Hepatocyte (in vitro differentiated cells): ENCODE results near the gene EREG. TPM values are rescaled to one million over a fixed set of nuclear protein-coding genes. Genes with fewer than 3 reads are reported as not detected.

ENCODE experiments used
- DNase-seq: peaks from one replicate; pipeline ENCODE4 v3.0.0-alpha.2; 2016; ENCODE audit warnings: low spot score
- H2AFZ ChIP-seq: fragments of 200-600 bp; sonication (generic); 2 replicates; pipeline ENCODE4 v1.6.0; 2016; ENCODE audit warnings: antibody characterized with exemption, mild to moderate bottlenecking
- H3K27ac ChIP-seq: fragments of 200-600 bp; sonication (generic); 2 replicates; pipeline ENCODE4 v1.5.1; 2016; ENCODE audit warnings: mild to moderate bottlenecking
- H3K27me3 ChIP-seq: fragments of 200-600 bp; sonication (generic); 2 replicates; pipeline ENCODE4 v1.6.1; 2016
- H3K36me3 ChIP-seq: fragments of 200-600 bp; sonication (generic); replicated peaks from 2 replicates; pipeline ENCODE4 v1.5.1; 2016; ENCODE audit warnings: low read depth; ENCODE audit not compliant: insufficient read depth
- H3K4me1 ChIP-seq: fragments of 200-600 bp; sonication (generic); 2 replicates; pipeline ENCODE4 v1.5.1; 2016; ENCODE audit warnings: mild to moderate bottlenecking, moderate library complexity; ENCODE audit not compliant: insufficient read depth
- H3K4me2 ChIP-seq: fragments of 200-600 bp; sonication (generic); 2 replicates; pipeline ENCODE4 v1.6.0; 2016
- H3K4me3 ChIP-seq: fragments of 200-600 bp; sonication (generic); 2 replicates; pipeline ENCODE4 v1.5.1; 2016; ENCODE audit warnings: mild to moderate bottlenecking
- H3K79me2 ChIP-seq: fragments of 200-600 bp; sonication (generic); 2 replicates; pipeline ENCODE4 v1.6.0; 2017; ENCODE audit warnings: mild to moderate bottlenecking
- H3K9me2 ChIP-seq: fragments of 200-600 bp; sonication (generic); replicated peaks from 2 replicates; pipeline ENCODE4 v1.6.0; 2017; ENCODE audit warnings: mild to moderate bottlenecking; ENCODE audit not compliant: insufficient read depth
- H3K9me3 ChIP-seq: fragments of 200-600 bp; sonication (generic); 2 replicates; pipeline ENCODE4 v1.5.1; 2016; ENCODE audit warnings: low read depth, mild to moderate bottlenecking
- H4K20me1 ChIP-seq: fragments of 200-600 bp; sonication (generic); 2 replicates; pipeline ENCODE4 v1.6.0; 2016; ENCODE audit warnings: mild to moderate bottlenecking; ENCODE audit not compliant: insufficient read depth, poor library complexity, severe bottlenecking
- EZH2 ChIP-seq: fragments of 200-600 bp; sonication (generic); IDR thresholded peaks from 2 replicates; pipeline ENCODE4 v1.6.1; 2016; ENCODE audit warnings: antibody characterized with exemption, mild to moderate bottlenecking, borderline replicate concordance
- EZH2phosphoT487 ChIP-seq: fragments of 200-600 bp; sonication (generic); IDR thresholded peaks from one replicate; pipeline ENCODE4 v1.6.1; 2018; ENCODE audit warnings: antibody characterized with exemption, mild to moderate bottlenecking, low read depth, moderate library complexity; ENCODE audit not compliant: unreplicated experiment, severe bottlenecking
- WGBS: methylation state at CpG from one replicate; pipeline ENCODE4 v1.1.6; 2016; ENCODE audit warnings: low lambda C conversion rate; ENCODE audit errors: missing lambda C conversion rate; 5-methylcytosine and 5-hydroxymethylcytosine counted together
- polyA plus RNA-seq: library from polyadenylated mRNA; unstranded; fragments of >200 nt; fragmentation: Nextera tagmentation; extraction: Ambion mirVana; gene quantifications from 2 replicates; pipeline ENCODE4 v1.2.1, GENCODE V29; 2016
- total RNA-seq: library from RNA; depleted of rRNA; stranded (reverse); fragments of >200 nt; gene quantifications from 2 replicates; pipeline ENCODE4 v1.2.3, GENCODE V29; 2014
- TF ChIP-seq, protein P1 (sequence below): fragments of 200-600 bp; sonication (generic); IDR thresholded peaks from 2 replicates; pipeline ENCODE4 v1.5.1; 2016; ENCODE audit warnings: antibody characterized with exemption, mild to moderate bottlenecking; ENCODE audit not compliant: poor library complexity

The EREG gene
- total and polyA plus RNA-seq, 2 experiments from 2014 or later = 4.5 to 18.9 TPM

DNA sequence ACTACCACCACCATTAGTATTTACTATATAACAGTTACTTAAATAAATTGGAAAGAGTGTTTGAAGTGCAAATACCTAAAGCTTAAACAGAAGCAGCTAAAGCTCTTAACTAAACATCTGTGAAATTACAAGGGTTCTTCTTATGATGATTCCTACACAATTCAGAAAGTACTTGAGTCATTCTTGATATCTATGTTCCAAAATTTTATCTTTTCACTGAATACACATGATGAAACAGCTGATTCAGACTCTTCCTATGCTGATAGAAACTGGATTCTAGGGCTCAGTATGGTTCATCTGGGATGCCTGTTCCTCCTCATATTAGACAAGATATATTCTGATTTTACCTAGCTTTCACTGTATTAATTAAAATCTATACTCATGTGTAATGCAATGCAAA lies 13.6 kb downstream of the EREG start:
- DNase-seq = no peak
- H3K27me3 ChIP-seq = no peaks in the 10 kb centered on the region
- H2AFZ ChIP-seq = no peak overlapping the region
- no peaks in the 10 kb centered on the region for H3K9me2 ChIP-seq
- no peak overlapping the region for H3K27ac ChIP-seq
- no peak overlapping the region for H3K4me2 ChIP-seq
- H3K36me3 ChIP-seq = no peaks in the 10 kb centered on the region
- no peak overlapping the region for H3K4me3 ChIP-seq
- no peaks in the 10 kb centered on the region for H3K4me1 ChIP-seq
- no peaks in the 10 kb centered on the region for H3K9me3 ChIP-seq
- H4K20me1 ChIP-seq = no peaks in the 10 kb centered on the region
- TF ChIP-seq, protein P1, sequence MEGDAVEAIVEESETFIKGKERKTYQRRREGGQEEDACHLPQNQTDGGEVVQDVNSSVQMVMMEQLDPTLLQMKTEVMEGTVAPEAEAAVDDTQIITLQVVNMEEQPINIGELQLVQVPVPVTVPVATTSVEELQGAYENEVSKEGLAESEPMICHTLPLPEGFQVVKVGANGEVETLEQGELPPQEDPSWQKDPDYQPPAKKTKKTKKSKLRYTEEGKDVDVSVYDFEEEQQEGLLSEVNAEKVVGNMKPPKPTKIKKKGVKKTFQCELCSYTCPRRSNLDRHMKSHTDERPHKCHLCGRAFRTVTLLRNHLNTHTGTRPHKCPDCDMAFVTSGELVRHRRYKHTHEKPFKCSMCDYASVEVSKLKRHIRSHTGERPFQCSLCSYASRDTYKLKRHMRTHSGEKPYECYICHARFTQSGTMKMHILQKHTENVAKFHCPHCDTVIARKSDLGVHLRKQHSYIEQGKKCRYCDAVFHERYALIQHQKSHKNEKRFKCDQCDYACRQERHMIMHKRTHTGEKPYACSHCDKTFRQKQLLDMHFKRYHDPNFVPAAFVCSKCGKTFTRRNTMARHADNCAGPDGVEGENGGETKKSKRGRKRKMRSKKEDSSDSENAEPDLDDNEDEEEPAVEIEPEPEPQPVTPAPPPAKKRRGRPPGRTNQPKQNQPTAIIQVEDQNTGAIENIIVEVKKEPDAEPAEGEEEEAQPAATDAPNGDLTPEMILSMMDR = no peak
- TF ChIP-seq EZH2phosphoT487 (no peak), EZH2 (no peak)
- no peaks in the 10 kb centered on the region for H3K79me2 ChIP-seq

DNA sequence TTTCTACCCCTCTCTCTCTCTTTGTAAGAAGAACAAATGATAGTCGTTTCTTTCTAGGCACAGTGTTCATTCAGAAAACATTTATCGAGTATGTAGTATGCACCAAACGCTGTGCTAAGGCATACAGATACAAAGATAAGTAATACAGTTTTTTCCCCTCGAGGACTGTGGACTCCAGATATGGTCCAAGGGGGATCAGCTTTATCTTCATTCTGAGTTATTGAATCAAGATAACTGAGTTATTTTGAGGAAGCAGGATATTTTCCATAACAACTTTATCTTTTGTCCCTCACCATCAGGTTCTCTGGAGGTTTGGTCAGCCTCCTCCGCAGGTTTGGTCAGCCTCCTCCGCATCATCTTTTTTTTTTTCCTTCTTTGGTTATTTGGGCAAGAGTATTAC lies 15.0 kb downstream of the EREG start:
- TF ChIP-seq EZH2phosphoT487 = no peak
- TF ChIP-seq EZH2 = no peak
- TF ChIP-seq, protein P1 = no peak
- H2AFZ ChIP-seq = no peak overlapping the region
- WGBS = 66% methylated on average over 6 of the region's 6 CpGs
- no peaks in the 10 kb centered on the region for H4K20me1 ChIP-seq
- H3K9me2 ChIP-seq = no peaks in the 10 kb centered on the region
- no peaks in the 10 kb centered on the region for H3K9me3 ChIP-seq
- H3K4me3 ChIP-seq = no peak overlapping the region
- no peaks in the 10 kb centered on the region for H3K36me3 ChIP-seq
- H3K27ac ChIP-seq = no peak overlapping the region
- no peaks in the 10 kb centered on the region for H3K27me3 ChIP-seq
- H3K4me2 ChIP-seq = no peak overlapping the region
- no peaks in the 10 kb centered on the region for H3K4me1 ChIP-seq
- DNase-seq = no peak
- H3K79me2 ChIP-seq = no peaks in the 10 kb centered on the region

DNA sequence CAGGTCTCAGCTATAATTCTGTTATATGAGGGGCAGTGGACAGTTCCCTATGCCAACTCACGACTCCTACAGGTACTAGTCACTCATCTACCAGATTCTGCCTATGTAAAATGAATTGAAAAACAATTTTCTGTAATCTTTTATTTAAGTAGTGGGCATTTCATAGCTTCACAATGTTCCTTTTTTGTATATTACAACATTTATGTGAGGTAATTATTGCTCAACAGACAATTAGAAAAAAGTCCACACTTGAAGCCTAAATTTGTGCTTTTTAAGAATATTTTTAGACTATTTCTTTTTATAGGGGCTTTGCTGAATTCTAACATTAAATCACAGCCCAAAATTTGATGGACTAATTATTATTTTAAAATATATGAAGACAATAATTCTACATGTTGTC lies 20.4 kb downstream of the EREG start:
- H2AFZ ChIP-seq = no peak overlapping the region
- no peaks in the 10 kb centered on the region for H3K9me3 ChIP-seq
- H3K36me3 ChIP-seq = no peaks in the 10 kb centered on the region
- WGBS = 71% methylated on average over 1 of the region's 1 CpG
- no peaks in the 10 kb centered on the region for H3K9me2 ChIP-seq
- no peaks in the 10 kb centered on the region for H4K20me1 ChIP-seq
- H3K27ac ChIP-seq = no peak overlapping the region
- TF ChIP-seq EZH2phosphoT487 (no peak), EZH2 (no peak)
- TF ChIP-seq, protein P1 = no peak
- no peak overlapping the region for H3K4me2 ChIP-seq
- no peaks in the 10 kb centered on the region for H3K27me3 ChIP-seq
- no peak for DNase-seq
- no peak overlapping the region for H3K4me3 ChIP-seq
- H3K4me1 ChIP-seq = no peaks in the 10 kb centered on the region
- H3K79me2 ChIP-seq = no peaks in the 10 kb centered on the region

DNA sequence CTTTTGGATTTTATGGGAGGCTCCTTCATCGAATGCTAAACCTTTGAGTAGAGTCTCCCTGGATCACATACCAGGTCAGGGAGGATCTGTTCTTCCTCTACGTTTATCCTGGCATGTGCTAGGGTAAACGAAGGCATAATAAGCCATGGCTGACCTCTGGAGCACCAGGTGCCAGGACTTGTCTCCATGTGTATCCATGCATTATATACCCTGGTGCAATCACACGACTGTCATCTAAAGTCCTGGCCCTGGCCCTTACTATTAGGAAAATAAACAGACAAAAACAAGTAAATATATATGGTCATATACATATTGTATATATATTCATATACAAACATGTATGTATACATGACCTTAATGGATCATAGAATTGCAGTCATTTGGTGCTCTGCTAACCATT lies 21.2 kb downstream of the EREG start:
- H3K9me3 ChIP-seq = no peaks in the 10 kb centered on the region
- H3K4me2 ChIP-seq = no peak overlapping the region
- no peak for DNase-seq
- H3K36me3 ChIP-seq = no peaks in the 10 kb centered on the region
- H4K20me1 ChIP-seq = no peaks in the 10 kb centered on the region
- no peaks in the 10 kb centered on the region for H3K79me2 ChIP-seq
- TF ChIP-seq EZH2phosphoT487 (no peak), EZH2 (no peak)
- no peaks in the 10 kb centered on the region for H3K27me3 ChIP-seq
- H3K4me1 ChIP-seq = no peaks in the 10 kb centered on the region
- H3K4me3 ChIP-seq = no peak overlapping the region
- WGBS = 64% methylated on average over 4 of the region's 4 CpGs
- H3K9me2 ChIP-seq = no peaks in the 10 kb centered on the region
- no peak overlapping the region for H3K27ac ChIP-seq
- no peak overlapping the region for H2AFZ ChIP-seq
